HG02884 (cell line): ENCODE results near the gene SCD5.

ENCODE experiments used
- ATAC-seq: cut with Tn5 transposase; IDR thresholded peaks from one replicate; pipeline ENCODE4 v1.9.1; 2021; ENCODE audit warnings: mild to moderate bottlenecking, moderate library complexity; ENCODE audit not compliant: unreplicated experiment

Gene SCD5

DNA sequence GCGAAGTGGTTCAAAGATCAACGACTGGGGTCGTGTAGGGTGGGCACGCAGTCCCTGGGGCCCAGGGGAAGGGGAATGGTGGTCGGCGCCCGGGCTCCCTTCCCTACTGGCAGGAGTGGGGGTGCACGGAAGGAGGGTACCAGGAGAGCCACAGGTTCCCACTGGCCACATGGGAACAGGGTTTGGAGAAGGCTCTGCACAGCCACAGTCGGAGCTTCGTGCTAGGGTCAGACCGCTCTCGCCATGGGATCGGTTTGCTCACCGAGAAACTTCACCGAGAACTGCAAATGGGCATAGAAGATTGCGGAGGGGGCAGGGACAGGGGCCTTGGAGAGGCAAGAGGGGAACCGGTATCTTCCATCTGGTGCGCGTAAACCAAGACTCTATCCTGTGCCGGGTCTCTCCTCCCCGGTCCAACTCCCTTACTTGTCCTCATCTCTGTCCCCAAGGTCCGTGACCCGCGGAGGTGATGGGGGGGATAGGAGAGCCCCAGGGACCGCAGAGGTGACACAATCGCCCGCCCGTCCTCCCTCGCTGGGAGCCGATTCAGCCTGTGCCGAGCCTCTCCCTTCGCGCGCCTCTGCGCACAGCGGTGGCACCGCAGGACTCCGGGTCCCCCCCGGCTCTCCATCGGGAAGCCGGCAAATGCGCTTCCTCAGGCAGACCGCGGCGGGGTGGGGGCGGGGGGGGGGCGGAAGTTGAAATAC lies 1.0 kb downstream of the SCD5 start:
- no peak for ATAC-seq

DNA sequence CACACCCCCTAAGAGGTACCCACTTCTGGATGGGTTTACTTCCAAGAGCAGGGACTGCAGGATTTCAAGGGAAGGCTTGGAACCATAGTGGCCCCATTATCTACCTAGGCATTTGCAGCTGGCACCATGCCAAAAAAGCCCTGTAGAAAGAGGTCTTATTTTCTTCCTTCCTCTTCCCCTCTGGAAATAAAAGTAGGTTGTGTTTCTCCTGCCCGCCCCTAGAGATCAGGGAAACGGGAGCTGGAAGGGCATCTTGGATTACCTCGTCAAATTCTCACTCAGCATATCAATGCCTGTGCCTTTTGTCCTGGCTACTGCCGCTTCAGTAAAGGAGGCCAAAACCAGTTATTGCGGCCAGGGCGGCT lies 1.6 kb downstream of the SCD5 start:
- ATAC-seq: no peak

DNA sequence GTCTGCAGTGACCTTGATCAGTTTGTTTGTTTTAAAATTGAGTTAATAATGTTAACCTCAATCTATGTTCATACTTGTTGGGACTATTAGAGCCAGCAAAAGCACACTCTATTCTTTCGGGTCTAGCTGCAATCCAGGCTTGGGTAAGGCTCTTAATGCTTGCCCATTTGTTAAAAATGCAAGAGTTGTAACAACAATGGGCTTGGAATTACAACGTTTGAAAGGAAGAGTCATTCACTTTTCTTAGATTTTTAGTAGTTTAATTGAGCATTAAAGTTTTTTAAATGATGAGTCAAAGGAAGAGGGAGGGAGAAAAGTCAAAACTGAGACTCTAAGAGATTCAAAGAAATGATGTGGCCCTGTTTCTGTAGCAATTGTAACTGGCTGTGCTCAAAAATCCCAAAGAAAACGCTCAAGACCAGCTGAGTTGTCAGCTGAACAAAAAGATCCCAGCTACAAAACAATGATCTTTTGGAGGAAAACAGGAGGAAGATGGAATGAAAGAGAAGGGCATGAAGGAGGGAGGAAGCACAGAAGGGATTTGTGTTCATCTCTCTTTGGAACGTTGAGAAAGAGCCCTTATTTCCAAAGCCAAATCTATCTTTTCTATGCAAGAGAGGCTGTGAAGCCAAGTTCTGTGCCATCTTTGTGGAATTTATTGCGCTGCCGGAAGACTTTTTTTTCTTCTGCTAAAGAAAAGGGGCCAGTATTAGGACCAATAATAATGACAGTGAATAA lies 5.5 kb downstream of the SCD5 start:
- no peak for ATAC-seq

DNA sequence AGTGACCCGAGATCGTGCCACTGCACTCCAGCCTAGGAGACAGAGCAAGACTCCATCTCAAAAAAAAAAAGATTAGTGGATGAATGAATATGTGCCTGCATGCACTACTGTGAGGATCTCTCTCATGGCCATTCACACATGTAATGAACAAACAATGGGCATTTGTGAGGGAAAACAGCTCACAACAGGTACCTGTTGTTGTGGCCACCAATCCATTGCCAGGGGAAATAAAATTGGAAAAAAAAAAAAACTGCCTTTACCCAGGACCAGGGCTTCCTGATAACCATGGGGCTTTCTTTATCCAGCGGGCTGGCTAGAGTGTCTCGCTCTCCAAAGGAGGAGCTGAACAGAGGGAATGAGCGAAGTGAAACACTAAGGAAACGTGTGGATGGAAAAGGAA lies 7.4 kb downstream of the SCD5 start:
- ATAC-seq: no peak

DNA sequence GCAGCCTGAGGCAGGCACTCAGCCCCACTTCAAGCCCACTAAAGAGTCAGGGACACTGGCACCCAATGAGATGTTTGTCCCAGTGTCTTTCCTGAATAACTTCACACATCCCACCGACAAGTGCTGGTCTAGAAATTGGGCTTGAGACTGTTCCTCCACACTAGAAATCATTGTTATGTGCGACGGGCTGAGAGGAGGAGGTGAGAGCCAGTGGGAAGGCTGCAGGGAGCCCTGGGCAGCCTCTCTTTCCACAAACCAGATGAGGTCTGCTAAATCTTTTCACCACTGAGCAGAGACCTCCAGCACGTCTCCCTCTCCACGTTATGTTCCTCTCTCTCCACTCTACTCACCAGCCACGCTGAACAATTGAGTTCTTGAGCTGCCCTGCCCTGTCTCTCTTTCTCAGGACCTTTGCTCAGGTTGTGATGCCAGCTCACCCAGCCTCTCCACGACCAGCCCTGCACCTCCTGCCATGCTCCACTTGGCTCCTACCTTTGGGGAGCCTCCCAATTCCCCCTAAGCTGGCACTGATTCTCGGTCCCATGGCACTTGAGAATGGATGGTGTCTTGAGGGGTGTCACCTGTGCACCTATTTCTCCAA lies 8.4 kb downstream of the SCD5 start:
- ATAC-seq: no peak

DNA sequence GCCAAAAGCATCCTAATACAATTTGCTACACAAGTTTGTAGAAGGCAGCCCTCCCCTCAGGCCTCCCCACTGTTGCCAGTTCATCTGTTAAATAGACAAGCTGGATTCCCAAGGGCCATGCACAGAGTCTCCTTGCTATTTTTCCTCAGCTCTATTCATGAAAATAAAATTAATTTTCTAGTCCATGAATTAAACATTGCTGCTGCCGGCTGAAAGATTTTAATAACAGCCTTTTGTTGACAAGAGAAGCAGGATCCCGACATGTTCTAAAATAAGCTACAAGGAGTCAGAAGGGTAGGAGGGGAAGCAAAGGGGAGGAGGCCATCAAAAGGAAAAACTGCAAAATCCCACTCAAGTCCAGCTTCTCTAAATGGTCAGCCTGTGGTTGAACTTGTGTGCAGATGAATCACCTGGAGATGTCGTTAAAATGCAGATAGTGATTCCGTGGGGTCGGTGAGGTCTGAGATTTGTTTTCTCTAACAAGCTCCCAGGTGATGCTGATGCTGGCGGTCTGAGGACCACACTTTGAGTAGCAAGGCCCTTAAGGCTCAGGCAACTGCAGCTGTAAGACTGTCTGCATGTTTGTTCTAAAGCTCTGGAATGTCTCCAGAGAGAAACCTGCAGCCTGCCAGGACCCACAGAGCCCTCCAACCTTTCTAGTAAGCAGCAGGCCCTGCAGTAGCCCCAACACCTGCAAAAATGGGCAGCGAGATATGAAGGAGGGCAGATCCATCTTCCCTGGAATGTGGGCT lies 9.4 kb downstream of the SCD5 start:
- ATAC-seq: no peak

DNA sequence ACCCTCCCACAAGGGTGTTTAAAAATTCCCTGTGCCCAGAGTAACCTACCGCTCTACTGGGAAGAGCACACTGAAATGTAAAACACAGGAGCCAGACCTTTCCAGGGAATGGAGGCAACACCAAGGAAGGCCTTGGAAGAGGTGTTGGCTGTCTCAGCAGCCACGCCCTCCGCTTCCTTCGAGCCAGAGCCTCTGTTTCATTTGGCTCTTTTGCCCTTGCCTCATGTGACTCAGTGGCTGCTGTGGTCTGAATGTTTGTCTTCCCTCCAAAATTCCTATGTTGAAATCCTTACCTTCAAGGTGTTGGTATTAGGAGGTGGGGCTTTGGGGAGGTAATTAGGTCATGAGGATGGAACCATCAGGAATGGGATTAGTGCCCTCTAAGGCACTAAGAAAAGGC lies 11.3 kb downstream of the SCD5 start:
- no peak for ATAC-seq

DNA sequence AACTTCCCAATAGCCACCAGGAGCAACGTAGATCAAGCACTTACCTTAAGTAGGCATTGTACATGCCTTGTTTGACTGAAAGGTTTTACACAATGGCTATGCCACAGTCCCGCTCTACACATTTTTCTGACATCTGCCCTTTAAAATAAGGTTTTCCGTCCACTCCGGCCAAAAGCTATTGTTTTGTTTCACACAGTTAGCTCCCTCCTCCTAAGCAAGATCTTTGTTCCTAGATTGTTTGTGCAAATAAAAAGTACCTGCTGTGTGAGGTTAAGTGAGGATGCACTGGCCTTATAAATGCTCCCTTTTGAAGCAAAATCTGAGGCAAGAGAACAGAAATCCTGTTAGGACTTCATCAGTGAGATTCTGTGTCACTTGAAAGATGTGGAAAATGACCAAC lies 11.8 kb downstream of the SCD5 start:
- ATAC-seq: no peak

DNA sequence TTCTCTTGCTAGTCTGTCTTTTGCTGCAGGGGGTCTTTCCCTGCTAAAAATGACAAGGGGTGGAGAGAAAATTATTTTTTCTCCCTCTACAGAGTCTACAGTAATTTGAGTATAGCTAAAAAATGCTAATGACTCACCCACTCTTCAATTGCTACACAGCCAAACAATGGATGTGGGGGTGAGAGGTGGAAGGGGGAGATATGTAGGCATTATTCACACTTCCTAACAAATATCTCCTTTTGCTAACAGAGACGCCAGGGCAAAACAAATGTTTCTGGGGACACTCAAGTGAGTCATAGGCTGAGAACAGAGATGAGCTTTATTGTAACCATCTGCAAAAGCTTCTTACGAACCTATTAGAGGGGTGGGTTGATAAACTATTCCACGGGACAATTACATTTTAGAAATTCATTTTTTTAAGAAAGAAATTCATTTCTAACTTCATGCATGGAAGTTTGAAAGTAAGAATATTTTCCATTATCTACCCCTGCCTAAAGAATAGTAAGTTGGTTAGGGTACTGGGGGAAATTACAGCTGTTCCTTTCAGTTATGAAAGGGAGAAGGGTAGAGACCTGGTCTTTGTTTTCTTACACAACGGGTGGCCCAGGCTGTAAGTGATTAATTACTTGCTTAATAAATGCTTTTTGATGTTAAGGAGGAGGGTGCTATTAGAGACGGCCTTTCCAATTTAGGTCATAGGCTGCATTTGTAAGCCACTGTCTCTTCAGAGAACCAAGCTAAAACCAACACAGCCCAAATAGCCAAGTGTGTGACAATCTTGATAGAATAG lies 12.8 kb downstream of the SCD5 start:
- no peak for ATAC-seq

DNA sequence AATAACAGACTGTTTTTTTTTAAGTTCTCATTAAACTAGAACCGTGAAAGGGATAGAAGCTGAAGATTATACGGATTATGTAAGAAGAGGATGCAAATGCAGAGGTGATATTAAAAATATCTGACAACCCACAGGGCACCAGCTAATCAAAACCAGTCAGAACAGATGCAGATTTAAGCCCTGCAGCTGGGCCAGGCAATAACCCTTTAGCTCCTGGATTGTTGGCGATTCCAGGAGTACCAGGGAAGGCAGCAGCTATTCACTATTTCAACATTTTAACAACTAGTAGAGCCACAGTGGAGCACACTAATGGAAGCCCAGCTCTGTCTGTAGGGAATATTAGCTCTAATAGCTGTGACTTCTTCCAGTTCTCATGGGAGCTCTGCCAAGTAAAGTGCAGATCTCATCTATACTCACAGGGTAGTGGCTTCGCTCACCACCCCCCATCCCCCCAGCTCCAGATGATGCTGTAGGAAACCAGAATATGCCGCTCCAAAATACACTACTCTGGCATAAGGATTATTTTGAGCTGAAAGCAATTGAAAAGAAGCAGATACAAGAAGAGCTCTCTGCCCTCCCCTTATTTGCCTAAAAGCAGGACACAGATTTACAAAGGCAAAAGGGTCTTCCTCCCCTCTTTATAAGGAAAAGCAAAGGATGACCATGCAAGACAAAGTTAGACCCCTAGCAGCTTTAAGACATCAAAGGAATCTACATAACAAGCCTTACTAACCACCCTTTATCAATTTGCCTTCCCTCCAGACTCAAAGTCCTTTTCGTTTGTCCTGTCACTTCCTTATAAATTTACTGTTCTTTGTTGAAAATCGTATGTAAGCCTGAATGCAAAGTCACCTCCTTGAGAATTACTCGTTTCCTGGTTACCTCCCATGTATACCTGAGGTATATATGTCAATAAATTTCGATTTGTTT lies 13.7 kb downstream of the SCD5 start:
- ATAC-seq: no peak

DNA sequence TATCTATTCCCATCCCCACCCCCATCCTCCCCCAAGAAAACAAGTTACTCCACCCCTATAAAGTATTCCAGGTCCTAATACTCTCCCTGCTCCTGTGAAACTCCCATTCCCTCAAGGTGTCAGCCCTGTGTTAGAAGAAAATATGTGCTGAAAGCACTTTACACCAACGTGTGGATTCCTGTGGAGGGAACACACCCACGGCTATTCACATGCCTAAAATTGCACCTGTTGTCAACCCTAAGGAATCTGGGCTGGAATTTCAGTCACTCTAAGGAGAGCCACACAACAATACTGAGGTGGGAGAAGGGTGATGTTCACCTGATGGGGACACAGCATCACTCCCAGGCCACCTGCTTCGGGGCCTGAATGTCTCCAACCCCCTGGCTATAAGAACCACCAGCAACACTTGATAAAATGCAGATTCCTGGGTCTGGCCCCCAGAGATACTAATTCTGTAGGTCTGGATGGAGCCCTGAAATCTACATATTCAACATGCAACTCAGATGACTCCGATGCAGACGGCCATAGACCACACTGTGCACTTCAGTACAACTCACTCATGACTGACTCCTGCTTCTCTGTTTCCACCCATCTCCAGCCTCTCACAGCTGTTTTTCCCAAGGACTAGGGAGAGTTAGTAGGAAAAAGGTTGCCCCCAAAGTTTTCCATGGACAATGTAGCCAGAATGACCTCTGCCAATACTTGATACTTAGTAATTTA lies 15.8 kb downstream of the SCD5 start:
- no peak for ATAC-seq

DNA sequence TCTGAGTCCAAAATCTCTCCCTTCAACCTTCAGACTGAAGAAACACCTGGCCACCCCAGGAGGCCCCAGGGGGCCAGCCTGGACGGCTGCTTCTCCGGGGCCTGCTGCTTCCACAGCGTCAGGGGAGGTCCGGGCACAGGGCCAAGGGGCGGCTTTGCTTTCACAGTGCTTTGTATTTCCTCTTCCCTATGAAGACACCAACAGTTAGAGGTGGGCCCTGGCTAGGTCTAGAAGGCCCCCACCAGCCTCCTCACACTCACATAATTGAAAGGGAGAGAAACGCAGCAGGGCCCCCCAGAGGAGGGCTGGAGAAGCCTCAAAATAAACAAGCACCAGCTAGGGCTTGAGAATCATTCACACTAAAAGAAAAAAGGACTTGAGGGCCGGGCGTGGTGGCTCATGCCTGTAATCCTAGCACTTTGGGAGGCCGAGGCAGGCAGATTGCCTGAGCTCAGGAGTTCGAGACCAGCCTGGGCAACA lies 17.8 kb downstream of the SCD5 start:
- ATAC-seq: no peak

DNA sequence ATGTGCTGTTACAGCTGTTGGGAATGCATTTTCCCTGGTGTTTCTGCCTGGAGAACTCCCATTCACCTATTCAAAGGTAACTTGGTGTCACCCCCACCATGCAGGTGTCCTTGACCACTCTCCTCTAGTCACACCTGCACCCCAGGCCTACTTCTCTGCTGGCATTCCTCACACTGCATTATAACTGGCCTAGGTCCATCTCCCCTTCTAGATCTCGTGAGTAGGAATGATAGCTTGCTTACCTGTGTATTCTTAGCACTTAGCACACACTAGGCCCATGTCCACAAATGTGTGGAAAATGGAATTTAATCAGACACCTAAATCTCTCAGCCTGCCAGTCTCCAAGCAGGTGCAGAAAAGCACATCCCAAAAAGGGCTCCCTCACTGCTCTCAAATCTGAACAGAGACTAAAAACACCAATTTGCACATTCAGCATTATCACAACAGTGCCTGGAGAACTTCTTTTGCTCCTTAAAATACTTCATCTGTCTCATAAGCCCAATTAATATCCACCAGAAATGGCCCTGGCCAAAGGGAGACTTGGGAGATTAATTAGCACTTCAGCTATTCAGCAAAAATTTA lies 18.3 kb downstream of the SCD5 start:
- ATAC-seq: no peak

DNA sequence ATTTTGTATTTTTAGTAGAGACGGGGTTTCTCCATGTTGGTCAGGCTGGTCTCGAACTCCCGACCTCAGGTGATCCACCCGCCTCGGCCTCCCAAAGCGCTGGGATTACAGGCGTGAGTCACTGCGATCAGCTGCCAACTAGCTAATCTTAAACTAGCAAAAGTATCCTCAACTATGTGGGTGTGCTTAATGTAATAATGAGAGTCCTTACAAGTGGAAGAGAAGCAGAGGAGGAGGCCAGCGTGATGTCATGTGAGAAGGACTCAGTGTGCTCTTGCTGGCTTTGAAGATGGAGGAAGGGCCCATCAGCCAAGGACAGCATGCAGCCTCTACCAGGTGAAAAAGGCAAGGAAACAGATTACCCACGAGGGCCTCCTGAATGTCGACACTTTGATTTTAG lies 19.6 kb downstream of the SCD5 start:
- ATAC-seq: no peak

DNA sequence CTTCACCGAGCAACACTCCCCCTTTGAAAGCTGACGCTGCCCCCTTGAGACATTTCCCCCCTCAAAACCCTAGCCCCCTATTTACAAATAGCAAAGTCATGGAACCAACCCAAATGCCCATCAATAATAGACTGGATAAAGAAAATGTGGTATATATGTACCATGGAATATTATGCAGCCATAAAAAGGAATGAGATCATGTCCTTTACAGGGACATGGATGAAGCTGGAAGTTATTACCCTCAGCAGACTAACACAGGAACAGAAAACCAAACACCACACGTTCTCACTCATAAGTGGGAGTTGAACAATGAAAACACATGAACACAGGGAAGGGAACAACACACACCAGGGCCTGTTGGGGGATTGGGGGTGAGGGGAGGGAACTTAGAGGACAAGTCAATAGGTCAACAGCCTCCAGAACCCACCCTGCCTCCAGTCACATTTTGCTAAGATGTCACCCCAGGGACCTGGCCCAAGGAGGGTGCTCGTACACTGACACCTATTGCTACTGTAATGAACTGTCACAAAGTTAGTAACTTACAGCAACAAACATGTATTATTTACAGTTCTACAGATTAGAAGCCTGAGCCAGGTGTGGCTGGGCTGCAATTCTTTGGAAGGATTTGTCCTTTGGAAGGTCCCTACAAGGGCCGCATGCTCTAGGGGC lies 20.6 kb downstream of the SCD5 start:
- no peak for ATAC-seq

DNA sequence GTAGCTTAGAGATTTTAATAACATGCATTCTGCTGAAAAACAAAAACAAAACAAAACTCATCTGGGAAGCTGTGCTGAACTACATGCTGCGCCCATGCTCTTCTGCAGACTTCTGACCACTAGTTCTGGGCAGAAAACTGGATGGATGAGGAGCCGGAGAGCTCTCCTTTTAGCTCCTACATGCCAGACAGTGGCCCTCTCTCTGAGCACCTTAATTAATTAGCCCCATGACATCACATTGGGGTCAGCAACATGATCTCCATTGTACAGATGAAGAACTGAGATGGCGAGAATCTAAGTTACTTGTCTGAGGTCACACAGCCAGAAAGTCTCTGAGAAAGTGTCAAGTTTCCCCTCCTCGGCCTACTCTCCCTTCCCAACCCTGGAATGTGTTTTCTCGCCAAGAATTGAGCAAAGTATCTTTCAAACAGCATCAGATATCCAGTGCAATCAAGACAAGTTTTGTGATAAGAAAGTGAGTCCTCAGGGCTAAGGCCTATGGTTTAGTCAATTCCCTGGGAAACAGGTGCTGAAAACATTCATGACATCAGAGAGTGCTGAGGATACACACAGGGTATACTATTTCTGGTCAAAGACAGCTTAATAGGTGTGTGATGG lies 21.6 kb downstream of the SCD5 start:
- no peak for ATAC-seq

DNA sequence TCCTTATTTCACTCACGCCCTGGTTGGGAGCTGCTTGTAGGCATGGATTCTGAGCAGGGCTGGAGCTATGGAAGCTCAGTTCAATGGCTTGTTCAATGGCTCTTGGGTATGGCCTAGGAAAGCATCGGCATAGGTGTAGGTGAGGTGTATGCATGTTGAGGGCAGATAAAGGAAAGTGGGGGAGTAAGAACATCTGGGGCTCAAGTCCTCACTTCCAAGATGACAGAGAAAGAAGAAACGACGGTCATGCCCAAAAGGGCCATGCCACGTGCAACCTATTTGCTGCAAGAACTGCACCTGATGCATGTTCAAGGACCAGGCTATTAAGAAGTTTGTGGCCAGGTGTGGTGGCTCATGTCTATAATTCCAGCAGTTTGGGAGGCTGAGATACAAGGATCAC lies 23.4 kb downstream of the SCD5 start:
- no peak for ATAC-seq

DNA sequence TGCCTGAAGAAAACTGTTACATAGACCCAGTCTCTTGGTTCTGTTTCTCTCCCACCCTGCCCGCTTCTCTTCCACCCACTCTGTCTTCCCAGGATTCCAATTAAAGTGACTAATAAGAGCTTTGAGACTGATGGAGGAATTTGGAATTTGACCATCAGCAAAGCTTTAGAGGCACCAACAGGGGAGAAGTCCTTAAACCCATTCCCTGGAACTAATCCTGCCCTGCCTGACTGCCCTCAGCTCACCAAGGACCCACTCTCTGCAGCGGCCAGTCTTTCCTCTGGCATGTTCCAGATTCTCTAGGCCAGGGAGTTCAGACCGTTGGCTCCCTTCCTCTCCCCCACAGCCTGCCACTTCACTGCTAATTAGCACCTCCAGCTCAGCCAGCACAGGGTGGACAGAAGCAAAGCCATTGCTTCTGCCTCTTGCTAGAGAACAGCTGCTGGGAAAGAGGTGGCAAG lies 23.9 kb downstream of the SCD5 start:
- no peak for ATAC-seq
